Left ventricle myocardium superior (tissue), 1 donor: Measurements from ENCODE around the gene PRDM1. TPM values are rescaled to one million over a fixed set of nuclear protein-coding genes. Genes with fewer than 3 reads are reported as not detected.
A peak's percentile ranks its signal among the peaks of the same experiment; 100 is the strongest.

Experiments
- ATAC-seq: fragments of 200-7000 bp; cut with Tn5 transposase; one replicate; pipeline ENCODE4 v1.9.1; 2020; ENCODE audit warnings: mild to moderate bottlenecking, moderate library complexity
- DNase-seq: peaks from one replicate; pipeline ENCODE4 v3.0.0-alpha.2; 2020
- intact Hi-C: fragments of 100-400 bp; cut with micrococcal nuclease; formaldehyde crosslinking; loops from one replicate; pipeline ENCODE4 v1.11.0; 2022
- total RNA-seq: library from RNA; stranded (reverse); fragmentation: NEBNext Ultra II Directional; extraction: Animal tissue kit (Norgen Biotek cat#: 25700); gene quantifications from one replicate; pipeline ENCODE4 v1.2.1, GENCODE V29; 2021
- donor health status: DM: no; HTN: yes; CAD: no; lungs with severe emphysema.

The PRDM1 gene
- total RNA-seq, 1 donor from 2014 or later, result 1.7 TPM

GRCh38 chr6:106066989-106067388 is 19.1 kb upstream of the PRDM1 start:
- DNase-seq (no peak), ATAC-seq (no peak)
- intact Hi-C loops, result no loop called here

GRCh38 chr6:106069478-106069877 is 16.7 kb upstream of the PRDM1 start:
- intact Hi-C loops, result no loop called here
- no peak for ATAC-seq
- DNase-seq, result no peak

GRCh38 chr6:106070636-106071035 is 15.5 kb upstream of the PRDM1 start:
- no peak for DNase-seq
- intact Hi-C loops, result no loop called here
- ATAC-seq, result no peak

- ATAC-seq, result no peak
- intact Hi-C loops, result no loop called here
Measured at GRCh38 chr6:106072501-106073090, 13.5 kb upstream of the PRDM1 start.

GRCh38 chr6:106074146-106074545 is 12.0 kb upstream of the PRDM1 start:
- ATAC-seq, result no peak
- no peak for DNase-seq

More at GRCh38 chr6:106072501-106073090, 13.5 kb upstream of the PRDM1 start:
- no peak for DNase-seq

GRCh38 chr6:106076139-106076538 is 10.0 kb upstream of the PRDM1 start:
- intact Hi-C loops, result no loop called here
- DNase-seq (no peak), ATAC-seq (no peak)

More at GRCh38 chr6:106074146-106074545, 12.0 kb upstream of the PRDM1 start:
- intact Hi-C loops, result no loop called here

GRCh38 chr6:106077170-106077569 is 9.0 kb upstream of the PRDM1 start:
- intact Hi-C loops, result no loop called here
- no peak for DNase-seq
- ATAC-seq, result no peak

GRCh38 chr6:106077881-106078280 is 8.3 kb upstream of the PRDM1 start:
- intact Hi-C loops, result no loop called here
- ATAC-seq, result no peak

GRCh38 chr6:106079961-106080762 is 6.0 kb upstream of the PRDM1 start:
- no peak for ATAC-seq
- no peak for DNase-seq
- intact Hi-C loops, result no loop called here

More at GRCh38 chr6:106077881-106078280, 8.3 kb upstream of the PRDM1 start:
- DNase-seq, result no peak

- intact Hi-C loops, result no loop called here
Measured at GRCh38 chr6:106080763-106081095, 5.4 kb upstream of the PRDM1 start.

GRCh38 chr6:106081715-106082114 is 4.4 kb upstream of the PRDM1 start:
- DNase-seq (no peak), ATAC-seq (no peak)
- intact Hi-C loops, result no loop called here

More at GRCh38 chr6:106080763-106081095, 5.4 kb upstream of the PRDM1 start:
- no peak for DNase-seq
- no peak for ATAC-seq

- intact Hi-C loops, result no loop called here
- DNase-seq (no peak), ATAC-seq (no peak)
Measured at GRCh38 chr6:106082735-106083398, 3.3 kb upstream of the PRDM1 start.

- ATAC-seq (no peak), DNase-seq (no peak)
- intact Hi-C loops, result no loop called here
Measured at GRCh38 chr6:106083618-106084017, 2.5 kb upstream of the PRDM1 start.

- intact Hi-C loops, result no loop called here
- no peak for DNase-seq
- ATAC-seq, result peak; percentile 42
Measured at GRCh38 chr6:106084106-106084988, 1.8 kb upstream of the PRDM1 start.

GRCh38 chr6:106084989-106085691 is 996 bp upstream of the PRDM1 start:
- DNase-seq (no peak), ATAC-seq (peak; percentile 23)
- intact Hi-C loops, result no loop called here

- no peak for ATAC-seq
- intact Hi-C loops, result no loop called here
Measured at GRCh38 chr6:106085692-106085983, 498 bp upstream of the PRDM1 start.

GRCh38 chr6:106086814-106087175 is 659 bp downstream of the PRDM1 start:
- intact Hi-C loops, result no loop called here
- ATAC-seq (no peak), DNase-seq (no peak)

More at GRCh38 chr6:106085692-106085983, 498 bp upstream of the PRDM1 start:
- DNase-seq, result no peak

- intact Hi-C loops, result no loop called here
- DNase-seq (peak; percentile 35), ATAC-seq (peak; percentile 54)
Measured at GRCh38 chr6:106087548-106088325, 1.6 kb downstream of the PRDM1 start.
